Sigmoid colon (tissue), 7 donors: ENCODE measurements around the gene USP17L5. TPM values are rescaled to one million over a fixed set of nuclear protein-coding genes. Genes with fewer than 3 reads are reported as not detected.
"Not testable (repeated sequence)": the region's sequence is repeated elsewhere in the genome, so short reads cannot be mapped to it uniquely, and the experiment has no call there.

Source experiments
- DNase-seq: peaks from one replicate; pipeline ENCODE4 v3.0.0-alpha.2; 2019
- H3K27ac ChIP-seq, 4 donors: fragments of 200-600 bp; sonication (generic); one replicate each; pipeline ENCODE4 v1.5.1; 2016 to 2019; ENCODE audit warnings: mild to moderate bottlenecking in 1 of 4
- H3K27me3 ChIP-seq, 3 donors: fragments of 200-600 bp; sonication (generic); one replicate each; pipeline ENCODE4 v1.5.1; 2019; ENCODE audit warnings: mild to moderate bottlenecking in 1 of 3
- H3K36me3 ChIP-seq, 4 donors: fragments of 200-600 bp; sonication (generic); one replicate each; pipeline ENCODE4 v1.5.1; 2016 to 2019
- H3K4me1 ChIP-seq, 4 donors: fragments of 200-600 bp; sonication (generic); one replicate each; pipeline ENCODE4 v1.5.1; 2017 to 2019
- H3K4me3 ChIP-seq, 4 donors: fragments of 200-600 bp; sonication (generic); one replicate each; pipeline ENCODE4 v1.5.1; 2017 to 2019; ENCODE audit warnings: mild to moderate bottlenecking in 2 of 4, moderate library complexity in 1 of 4
- H3K9me3 ChIP-seq, 4 donors: fragments of 200-600 bp in 3 of 4; sonication (generic) in 3 of 4; one replicate each; pipeline versions ENCODE4 v1.5.1 to v1.6.1; 2013 to 2019
- CTCF ChIP-seq, 4 experiments: fragments of 450-650 bp in 3 of 4; fragments of 200-600 bp in 1 of 4; IDR thresholded peaks; one replicate each; pipeline ENCODE4 v1.5.1; 2016 to 2019; ENCODE audit warnings: antibody characterized with exemption in 4 of 4, mild to moderate bottlenecking in 3 of 4, moderate library complexity in 2 of 4
- EP300 ChIP-seq, 4 donors: sonication (generic); formaldehyde crosslinking; IDR thresholded peaks; one replicate each; pipeline ENCODE4 v1.6.1; 2017; ENCODE audit warnings: antibody characterized with exemption in 4 of 4
- POLR2A ChIP-seq, 2 donors: fragments of 450-650 bp; IDR thresholded peaks; one replicate each; pipeline ENCODE4 v1.6.1; 2016; ENCODE audit warnings: antibody characterized with exemption in 2 of 2, mild to moderate bottlenecking in 2 of 2, moderate library complexity in 2 of 2
- POLR2AphosphoS5 ChIP-seq, 4 donors: sonication (generic); formaldehyde crosslinking; IDR thresholded peaks; one replicate each; pipeline ENCODE4 v1.6.1; 2017; ENCODE audit warnings: antibody characterized with exemption in 4 of 4
- WGBS, 2 donors: extraction: QIAGEN DNeasy Blood & Tissue Kit; methylation state at CpG; one replicate each; pipeline ENCODE4 v1.1.7; 2013; 5-methylcytosine and 5-hydroxymethylcytosine counted together
- intact Hi-C: fragments of 100-400 bp; cut with DNase I; formaldehyde crosslinking; loops from one replicate; pipeline ENCODE4 v1.15.1; 2023
- polyA plus RNA-seq, 3 donors: library from polyadenylated mRNA; stranded (reverse); fragments of 200-250 nt; gene quantifications; one replicate each; pipeline ENCODE4 v1.2.3, GENCODE V29; 2013
- total RNA-seq, 4 donors: library from RNA; depleted of rRNA; stranded (reverse); fragments of >200 nt; gene quantifications; one replicate each; pipeline ENCODE4 v1.1.0, GENCODE V29; 2016
- donor health status: healthy with polysubstance abuse.
- donor health status: Bipolar disorder and iron deficiency.
- donor health status: healthy.

Gene USP17L5
- total and polyA plus RNA-seq, 7 donors = not detected

GRCh38 chr4:9381012-9381534 lies 41.9 kb downstream of the USP17L5 start:
- peak in 2 of 4 experiments; percentile 39 to 58 for TF ChIP-seq CTCF (IDR thresholded peaks at IDR 0.05)
- H3K36me3 ChIP-seq, H3K4me1 ChIP-seq, H3K27ac ChIP-seq, H3K9me3 ChIP-seq, H3K27me3 ChIP-seq, intact Hi-C loops: not testable (repeated sequence)
- H3K4me3 ChIP-seq = peak overlapping the region in 3 of 4 donors; percentile 40 to 49 (median 48)
- DNase-seq = peak; percentile 74
- 21 to 25% methylated on average over 36 of the region's 36 CpGs for WGBS, 2 donors

- intact Hi-C loops = no loop called here
Measured at GRCh38 chr4:9384126-9384525, 44.9 kb downstream of the USP17L5 start.

GRCh38 chr4:9389001-9389400 lies 49.8 kb downstream of the USP17L5 start:
- H3K4me1 ChIP-seq, H3K27ac ChIP-seq, H3K36me3 ChIP-seq, intact Hi-C loops, H3K27me3 ChIP-seq, DNase-seq, H3K4me3 ChIP-seq, H3K9me3 ChIP-seq: not testable (repeated sequence)
- WGBS, 2 donors = 38 to 60% methylated on average over 2 of the region's 2 CpGs

More at GRCh38 chr4:9384126-9384525, 44.9 kb downstream of the USP17L5 start:
- Histone ChIP-seq H3K27me3 (no peaks in the 10 kb centered on the region), H3K36me3 (no peaks in the 10 kb centered on the region), H3K4me1 (no peaks in the 10 kb centered on the region), H3K4me3 (no peak overlapping the region), H3K27ac (no peak overlapping the region), H3K9me3 (no peaks in the 10 kb centered on the region)
- TF ChIP-seq POLR2AphosphoS5 (IDR thresholded peaks at IDR 0.05) (no peak), CTCF (IDR thresholded peaks at IDR 0.05) (no peak), POLR2A (IDR thresholded peaks at IDR 0.05) (no peak), EP300 (IDR thresholded peaks at IDR 0.05) (no peak)
- no peak for DNase-seq
- 41 to 78% methylated on average over 1 of the region's 1 CpG for WGBS, 2 donors

Other genes starting within 250 kb of the USP17L5 start
- not detected for gene FAM90A26, start 169.0 kb upstream of the USP17L5 start, total RNA-seq
- not detected for gene FAM90A26, start 169.0 kb upstream of the USP17L5 start, polyA plus RNA-seq
- gene USP17L10, start 128.7 kb upstream of the USP17L5 start, total RNA-seq = not detected
- gene USP17L10, start 128.7 kb upstream of the USP17L5 start, polyA plus RNA-seq = not detected
- gene USP17L11, start 124.0 kb upstream of the USP17L5 start, total RNA-seq = not detected
- not detected for gene USP17L11, start 124.0 kb upstream of the USP17L5 start, polyA plus RNA-seq
- not detected for gene USP17L12, start 119.3 kb upstream of the USP17L5 start, total RNA-seq
- not detected for gene USP17L12, start 119.3 kb upstream of the USP17L5 start, polyA plus RNA-seq
- not detected for gene USP17L13, start 114.5 kb upstream of the USP17L5 start, total RNA-seq
- not detected for gene USP17L13, start 114.5 kb upstream of the USP17L5 start, polyA plus RNA-seq
- not detected for gene USP17L15, start 105.0 kb upstream of the USP17L5 start, total RNA-seq
- not detected for gene USP17L15, start 105.0 kb upstream of the USP17L5 start, polyA plus RNA-seq
- gene USP17L17, start 95.5 kb upstream of the USP17L5 start, total RNA-seq = not detected
- gene USP17L17, start 95.5 kb upstream of the USP17L5 start, polyA plus RNA-seq = not detected
- gene USP17L18, start 90.8 kb upstream of the USP17L5 start, total RNA-seq = not detected
- gene USP17L18, start 90.8 kb upstream of the USP17L5 start, polyA plus RNA-seq = not detected
- gene USP17L19, start 86.0 kb upstream of the USP17L5 start, total RNA-seq = not detected
- gene USP17L19, start 86.0 kb upstream of the USP17L5 start, polyA plus RNA-seq = not detected
- gene USP17L20, start 81.3 kb upstream of the USP17L5 start, total RNA-seq = not detected
- not detected for gene USP17L20, start 81.3 kb upstream of the USP17L5 start, polyA plus RNA-seq
- not detected for gene USP17L21, start 76.5 kb upstream of the USP17L5 start, total RNA-seq
- gene USP17L21, start 76.5 kb upstream of the USP17L5 start, polyA plus RNA-seq = not detected
- not detected for gene USP17L22, start 71.8 kb upstream of the USP17L5 start, total RNA-seq
- not detected for gene USP17L22, start 71.8 kb upstream of the USP17L5 start, polyA plus RNA-seq
- gene USP17L24, start 14.2 kb upstream of the USP17L5 start, total RNA-seq = not detected
- not detected for gene USP17L24, start 14.2 kb upstream of the USP17L5 start, polyA plus RNA-seq
- not detected for gene USP17L25, start 9.5 kb upstream of the USP17L5 start, total RNA-seq
- not detected for gene USP17L25, start 9.5 kb upstream of the USP17L5 start, polyA plus RNA-seq
- gene USP17L26, start 4.7 kb upstream of the USP17L5 start, total RNA-seq = not detected
- gene USP17L26, start 4.7 kb upstream of the USP17L5 start, polyA plus RNA-seq = not detected
- not detected for gene USP17L27, start 4.7 kb downstream of the USP17L5 start, total RNA-seq
- not detected for gene USP17L27, start 4.7 kb downstream of the USP17L5 start, polyA plus RNA-seq
- gene USP17L28, start 9.5 kb downstream of the USP17L5 start, total RNA-seq = not detected
- gene USP17L28, start 9.5 kb downstream of the USP17L5 start, polyA plus RNA-seq = not detected
- not detected for gene USP17L29, start 14.2 kb downstream of the USP17L5 start, total RNA-seq
- not detected for gene USP17L29, start 14.2 kb downstream of the USP17L5 start, polyA plus RNA-seq
- not detected for gene USP17L30, start 23.7 kb downstream of the USP17L5 start, total RNA-seq
- not detected for gene USP17L30, start 23.7 kb downstream of the USP17L5 start, polyA plus RNA-seq
- not detected for gene DEFB131A, start 105.0 kb downstream of the USP17L5 start, total RNA-seq
- gene DEFB131A, start 105.0 kb downstream of the USP17L5 start, polyA plus RNA-seq = not detected